OCI-LY7 (cell line): Measurements from ENCODE around the gene BUD23. TPM values are rescaled to one million over a fixed set of nuclear protein-coding genes. Genes with fewer than 3 reads are reported as not detected.
"Not testable (repeated sequence)": the region's sequence is repeated elsewhere in the genome, so short reads cannot be mapped to it uniquely, and the experiment has no call there.

Source experiments
- BruUV-seq: library from RNA; stranded (reverse); fragments of 400-500 nt; replicated peaks from 2 replicates; lab custom pipeline; 2021; lab: Mats Ljungman, UMichigan
- CTCF ChIA-PET: fragments of 300-600 bp; sonication (Branson Sonifier 250); formaldehyde crosslinking; loops from one replicate; lab custom pipeline; 2022; ENCODE audit warnings: antibody characterized with exemption; ENCODE audit not compliant: unreplicated experiment; lab: Charles Lee
- POLR2A ChIA-PET: fragments of 300-600 bp; sonication (Branson Sonifier 250); formaldehyde crosslinking; loops from one replicate; lab custom pipeline; 2022; ENCODE audit warnings: antibody characterized with exemption; lab: Charles Lee
- DNase-seq: peaks from one replicate; pipeline ENCODE4 v3.0.0-alpha.2; 2015; ENCODE audit warnings: low spot score
- H2AFZ ChIP-seq: fragments of 200-600 bp; sonication (generic), shearing (Covaris generic); 2 replicates; pipeline ENCODE4 v1.6.1; 2014; ENCODE audit warnings: mild to moderate bottlenecking, antibody characterized with exemption, low read length, moderate library complexity
- H3K27ac ChIP-seq: fragments of 200-600 bp; sonication (generic); 2 replicates; pipeline ENCODE4 v1.5.1; 2014; ENCODE audit warnings: mixed run types, low read depth, mild to moderate bottlenecking, moderate library complexity, low read length, inconsistent platforms; ENCODE audit not compliant: poor library complexity, severe bottlenecking
- H3K36me3 ChIP-seq: fragments of 200-600 bp; sonication (generic); 2 replicates; pipeline ENCODE4 v1.6.1; 2014; ENCODE audit warnings: mild to moderate bottlenecking, antibody characterized with exemption, low read length, moderate library complexity, mixed read lengths; ENCODE audit not compliant: insufficient read depth
- H3K4me1 ChIP-seq: fragments of 200-600 bp; sonication (generic); 2 replicates; pipeline ENCODE4 v1.5.1; 2014; ENCODE audit warnings: mild to moderate bottlenecking, low read length; ENCODE audit not compliant: insufficient read depth, poor library complexity, severe bottlenecking
- H3K4me2 ChIP-seq: fragments of 200-600 bp; sonication (generic); 2 replicates; pipeline ENCODE4 v1.6.1; 2014; ENCODE audit warnings: mild to moderate bottlenecking, low read length
- H3K4me3 ChIP-seq: fragments of 200-600 bp; sonication (generic); 2 replicates; pipeline ENCODE4 v1.5.1; 2014; ENCODE audit warnings: mild to moderate bottlenecking, low read depth, low read length; ENCODE audit not compliant: poor library complexity, severe bottlenecking
- H3K79me2 ChIP-seq: fragments of 200-600 bp; sonication (generic); 2 replicates; pipeline ENCODE4 v1.6.1; 2016; ENCODE audit warnings: low read depth, mild to moderate bottlenecking, low read length, moderate library complexity, mixed read lengths; ENCODE audit not compliant: insufficient read depth
- H3K9me2 ChIP-seq: fragments of 200-600 bp; sonication (generic); 2 replicates; pipeline ENCODE4 v1.6.1; 2016; ENCODE audit warnings: mild to moderate bottlenecking, low read length, mixed read lengths; ENCODE audit not compliant: insufficient read depth
- H3K9me3 ChIP-seq: fragments of 200-600 bp; sonication (generic); 2 replicates; pipeline ENCODE4 v1.6.1; 2014; ENCODE audit warnings: mild to moderate bottlenecking, mixed run types, low read length, mixed read lengths
- H4K20me1 ChIP-seq: fragments of 200-600 bp; sonication (generic); 2 replicates; pipeline ENCODE4 v1.6.1; 2014; ENCODE audit warnings: mild to moderate bottlenecking, antibody characterized with exemption, low read length, moderate library complexity, mixed read lengths; ENCODE audit not compliant: insufficient read depth
- EZH2phosphoT487 ChIP-seq: fragments of 200-600 bp; sonication (generic); IDR thresholded peaks from 2 replicates; pipeline ENCODE4 v1.6.1; 2018; ENCODE audit warnings: low read depth, borderline replicate concordance, mild to moderate bottlenecking, mixed run types, antibody characterized with exemption, low read length, moderate library complexity, mixed read lengths
- intact Hi-C: fragments of 100-400 bp; cut with micrococcal nuclease; formaldehyde crosslinking; loops from one replicate; pipeline ENCODE4 v1.10.0; 2022; ENCODE audit not compliant: unreplicated experiment
- total RNA-seq, 2 experiments: library from RNA; depleted of rRNA in 1 of 2; stranded (reverse); fragments of >200 nt in 1 of 2; shearing (Covaris generic) in 1 of 2; gene quantifications; 2 replicates each; pipeline ENCODE4 v1.2.3, GENCODE V29; 2014 to 2022
- TF ChIP-seq, protein P1 (sequence below): fragments of 200-600 bp; sonication (generic); conservative IDR thresholded peaks from 2 replicates; pipeline ENCODE4 v1.5.1; 2014; ENCODE audit warnings: mild to moderate bottlenecking, antibody characterized with exemption, low read length, moderate library complexity, mixed read lengths

The BUD23 gene
- total RNA-seq, 2 experiments from 2014 or later, result 58.1 to 91.1 TPM

DNA sequence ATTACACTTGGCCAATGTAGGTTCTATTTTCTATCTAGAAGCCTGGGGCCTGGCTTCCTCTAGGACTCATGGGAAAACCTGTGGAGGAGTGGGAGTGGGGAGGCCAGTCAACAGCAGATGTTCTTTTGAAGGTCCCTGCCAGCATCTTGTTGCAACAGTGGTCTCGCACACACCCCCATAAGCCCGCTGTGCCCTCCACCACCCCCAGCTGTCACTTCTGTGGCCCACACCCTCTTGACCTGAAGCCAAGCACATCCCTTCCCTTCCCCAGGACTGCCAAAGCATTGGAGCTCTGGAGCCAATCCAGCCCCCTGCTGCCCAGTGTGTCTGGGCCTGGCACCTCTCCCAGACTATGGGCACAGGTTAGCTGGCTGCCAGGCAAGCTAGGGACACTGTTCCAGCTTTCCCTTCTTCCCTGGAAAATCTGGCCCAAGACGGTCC lies 38.0 kb downstream of the BUD23 start:
- H3K4me1 ChIP-seq, result peaks cover 15% of the 10 kb centered on the region
- H3K79me2 ChIP-seq, result no peaks in the 10 kb centered on the region
- no peaks in the 10 kb centered on the region for H3K36me3 ChIP-seq
- BruUV-seq, result no TSS peak
- ChIA-PET POLR2A (no interaction called here), CTCF (no interaction called here)
- intact Hi-C loops, result loop anchor here (10.0 kb wide), 1 partner anchor 267 kb away; no protein-coding TSS in a partner anchor
- H3K27ac ChIP-seq, result no peak overlapping the region
- no peak overlapping the region for H3K4me2 ChIP-seq
- no peaks in the 10 kb centered on the region for H3K9me3 ChIP-seq
- H4K20me1 ChIP-seq, result no peaks in the 10 kb centered on the region
- H3K9me2 ChIP-seq, result no peaks in the 10 kb centered on the region
- no peak for DNase-seq
- H2AFZ ChIP-seq, result no peak overlapping the region
- TF ChIP-seq, protein P1, sequence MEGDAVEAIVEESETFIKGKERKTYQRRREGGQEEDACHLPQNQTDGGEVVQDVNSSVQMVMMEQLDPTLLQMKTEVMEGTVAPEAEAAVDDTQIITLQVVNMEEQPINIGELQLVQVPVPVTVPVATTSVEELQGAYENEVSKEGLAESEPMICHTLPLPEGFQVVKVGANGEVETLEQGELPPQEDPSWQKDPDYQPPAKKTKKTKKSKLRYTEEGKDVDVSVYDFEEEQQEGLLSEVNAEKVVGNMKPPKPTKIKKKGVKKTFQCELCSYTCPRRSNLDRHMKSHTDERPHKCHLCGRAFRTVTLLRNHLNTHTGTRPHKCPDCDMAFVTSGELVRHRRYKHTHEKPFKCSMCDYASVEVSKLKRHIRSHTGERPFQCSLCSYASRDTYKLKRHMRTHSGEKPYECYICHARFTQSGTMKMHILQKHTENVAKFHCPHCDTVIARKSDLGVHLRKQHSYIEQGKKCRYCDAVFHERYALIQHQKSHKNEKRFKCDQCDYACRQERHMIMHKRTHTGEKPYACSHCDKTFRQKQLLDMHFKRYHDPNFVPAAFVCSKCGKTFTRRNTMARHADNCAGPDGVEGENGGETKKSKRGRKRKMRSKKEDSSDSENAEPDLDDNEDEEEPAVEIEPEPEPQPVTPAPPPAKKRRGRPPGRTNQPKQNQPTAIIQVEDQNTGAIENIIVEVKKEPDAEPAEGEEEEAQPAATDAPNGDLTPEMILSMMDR, result no peak
- TF ChIP-seq EZH2phosphoT487, result no peak
- H3K4me3 ChIP-seq, result no peak overlapping the region

DNA sequence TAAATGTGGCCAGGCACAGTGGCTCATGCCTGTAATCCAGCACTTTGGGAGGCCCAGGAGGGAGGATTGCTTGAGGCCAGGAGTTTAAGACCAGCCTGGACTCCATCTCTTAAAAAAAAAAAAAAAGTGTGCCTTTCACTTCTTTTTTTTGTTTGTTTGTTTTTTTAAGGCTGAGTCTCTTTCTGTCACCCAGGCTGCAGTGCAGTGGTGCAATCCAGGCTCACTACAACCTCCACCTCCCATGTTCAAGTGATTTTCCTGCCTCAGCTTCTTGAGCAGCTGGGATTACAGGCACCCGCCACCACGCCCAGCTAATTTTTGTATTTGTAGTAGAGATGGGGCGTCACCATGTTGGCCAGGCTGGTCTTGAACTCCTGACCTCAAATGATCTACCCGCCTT lies 38.8 kb downstream of the BUD23 start:
- H3K9me3 ChIP-seq, H3K36me3 ChIP-seq, H3K27ac ChIP-seq, BruUV-seq, H3K9me2 ChIP-seq, DNase-seq, H3K4me2 ChIP-seq, H4K20me1 ChIP-seq, H3K4me3 ChIP-seq, POLR2A ChIA-PET, H2AFZ ChIP-seq, H3K79me2 ChIP-seq, CTCF ChIA-PET: not testable (repeated sequence)
- peaks cover 14% of the 10 kb centered on the region for H3K4me1 ChIP-seq
- intact Hi-C loops, result loop anchor here (10.0 kb wide), 1 partner anchor 267 kb away; no protein-coding TSS in a partner anchor

DNA sequence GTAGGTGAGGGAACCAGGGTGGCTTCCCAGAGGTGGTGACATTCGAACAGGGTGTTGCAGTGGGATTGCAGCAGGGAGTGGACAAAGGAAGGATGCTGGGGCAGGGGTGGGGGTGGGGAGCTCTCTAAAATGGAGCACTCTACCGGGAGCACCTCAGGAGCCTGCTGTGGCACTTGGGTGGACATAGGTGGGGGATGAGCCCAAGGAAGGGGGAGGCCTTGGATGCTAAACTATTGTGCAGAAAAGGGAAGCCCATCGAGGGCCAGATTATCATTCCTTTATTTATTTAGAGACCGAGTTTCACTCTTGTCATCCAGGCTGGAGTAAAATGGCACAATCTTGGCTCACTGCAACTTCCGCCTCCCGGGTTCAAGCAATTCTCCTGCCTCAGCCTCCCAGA lies 39.4 kb downstream of the BUD23 start:
- POLR2A ChIA-PET, result no interaction called here
- no TSS peak for BruUV-seq
- no peak overlapping the region for H3K27ac ChIP-seq
- peaks cover 15% of the 10 kb centered on the region for H3K4me1 ChIP-seq
- no peaks in the 10 kb centered on the region for H3K36me3 ChIP-seq
- H3K4me3 ChIP-seq, result no peak overlapping the region
- TF ChIP-seq, protein P1, result no peak
- TF ChIP-seq EZH2phosphoT487, result no peak
- no peaks in the 10 kb centered on the region for H3K79me2 ChIP-seq
- intact Hi-C loops, result loop anchor here (10.0 kb wide), 1 partner anchor 268 kb away; no protein-coding TSS in a partner anchor
- no peaks in the 10 kb centered on the region for H3K9me3 ChIP-seq
- no peak overlapping the region for H3K4me2 ChIP-seq
- H4K20me1 ChIP-seq, result no peaks in the 10 kb centered on the region
- CTCF ChIA-PET, result no interaction called here
- H3K9me2 ChIP-seq, result no peaks in the 10 kb centered on the region
- no peak overlapping the region for H2AFZ ChIP-seq
- no peak for DNase-seq
